Measurements from ENCODE around the gene RIN3.

GRCh38 chr14:92638904-92639303, 125.3 kb downstream of the RIN3 start:
- TF ChIP-seq, protein P1, sequence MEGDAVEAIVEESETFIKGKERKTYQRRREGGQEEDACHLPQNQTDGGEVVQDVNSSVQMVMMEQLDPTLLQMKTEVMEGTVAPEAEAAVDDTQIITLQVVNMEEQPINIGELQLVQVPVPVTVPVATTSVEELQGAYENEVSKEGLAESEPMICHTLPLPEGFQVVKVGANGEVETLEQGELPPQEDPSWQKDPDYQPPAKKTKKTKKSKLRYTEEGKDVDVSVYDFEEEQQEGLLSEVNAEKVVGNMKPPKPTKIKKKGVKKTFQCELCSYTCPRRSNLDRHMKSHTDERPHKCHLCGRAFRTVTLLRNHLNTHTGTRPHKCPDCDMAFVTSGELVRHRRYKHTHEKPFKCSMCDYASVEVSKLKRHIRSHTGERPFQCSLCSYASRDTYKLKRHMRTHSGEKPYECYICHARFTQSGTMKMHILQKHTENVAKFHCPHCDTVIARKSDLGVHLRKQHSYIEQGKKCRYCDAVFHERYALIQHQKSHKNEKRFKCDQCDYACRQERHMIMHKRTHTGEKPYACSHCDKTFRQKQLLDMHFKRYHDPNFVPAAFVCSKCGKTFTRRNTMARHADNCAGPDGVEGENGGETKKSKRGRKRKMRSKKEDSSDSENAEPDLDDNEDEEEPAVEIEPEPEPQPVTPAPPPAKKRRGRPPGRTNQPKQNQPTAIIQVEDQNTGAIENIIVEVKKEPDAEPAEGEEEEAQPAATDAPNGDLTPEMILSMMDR (IDR thresholded peaks at IDR 0.05; ENCODE audit: low read length) = no peak
- no peak for TF ChIP-seq EZH2 (optimal IDR thresholded peaks at IDR 0.05; ENCODE audit: low read depth, low read length)
